Hepatocyte (in vitro differentiated cells): ENCODE measurements around the gene TXNRD2.

Source experiments
- CTCF ChIP-seq: fragments of 200-600 bp; sonication (generic); IDR thresholded peaks from 2 replicates; pipeline ENCODE4 v1.5.1; 2016; ENCODE audit warnings: antibody characterized with exemption, mild to moderate bottlenecking; ENCODE audit not compliant: poor library complexity
- EZH2 ChIP-seq: fragments of 200-600 bp; sonication (generic); IDR thresholded peaks from 2 replicates; pipeline ENCODE4 v1.6.1; 2016; ENCODE audit warnings: antibody characterized with exemption, mild to moderate bottlenecking, borderline replicate concordance
- EZH2phosphoT487 ChIP-seq: fragments of 200-600 bp; sonication (generic); IDR thresholded peaks from one replicate; pipeline ENCODE4 v1.6.1; 2018; ENCODE audit warnings: antibody characterized with exemption, mild to moderate bottlenecking, low read depth, moderate library complexity; ENCODE audit not compliant: unreplicated experiment, severe bottlenecking

DNA sequence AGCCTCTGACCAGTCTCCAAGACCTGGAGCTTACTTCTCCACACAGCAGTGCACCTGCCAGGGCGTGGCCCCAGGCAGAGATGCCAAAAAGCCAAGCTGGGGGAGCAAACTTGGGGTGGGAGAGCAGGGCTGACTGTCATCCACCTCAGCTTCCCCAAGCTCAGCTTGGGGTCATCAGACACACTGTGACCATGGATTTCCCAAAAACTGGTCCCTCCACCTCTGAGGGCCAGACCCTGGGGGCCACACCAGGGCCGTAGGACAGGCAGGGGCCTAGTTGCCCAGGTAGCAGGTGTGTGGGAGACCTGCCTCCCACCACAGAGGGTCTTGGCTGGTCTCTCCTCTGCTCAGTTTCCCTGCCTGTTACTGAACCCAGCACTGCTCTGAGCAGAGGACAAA lies 44.4 kb upstream of the TXNRD2 start:
- TF ChIP-seq CTCF (no peak), EZH2 (no peak), EZH2phosphoT487 (no peak)
